GM11168 (cell line): ENCODE results near the gene BMS1.
"Not testable (repeated sequence)": the region's sequence is repeated elsewhere in the genome, so short reads cannot be mapped to it uniquely, and the experiment has no call there.

Experiments
- in situ Hi-C: fragments of 300-500 bp; cut with MboI; formaldehyde crosslinking; loops from one replicate; pipeline ENCODE4 v1.12.0; 2022; ENCODE audit warnings: low sequenced_read_pairs; ENCODE audit not compliant: unreplicated experiment

BMS1 gene

GRCh38 chr10:42782446-42783180 lies at the start of gene BMS1:
Gene BMS1, plus strand, starts transcription at chr10:42782795. Its CDS starts 1,600 bp downstream, at chr10:42784395.
- in situ Hi-C loops = no loop called here

- in situ Hi-C loops = no loop called here
Observed at GRCh38 chr10:42734536-42734935, 48.1 kb upstream of the BMS1 start.

GRCh38 chr10:42738679-42739078 lies 43.9 kb upstream of the BMS1 start:
- in situ Hi-C loops = no loop called here

- in situ Hi-C loops = not testable (repeated sequence)
Observed at GRCh38 chr10:42741536-42741935, 41.1 kb upstream of the BMS1 start.

- in situ Hi-C loops = no loop called here
Observed at GRCh38 chr10:42743697-42744096, 38.9 kb upstream of the BMS1 start.

GRCh38 chr10:42744134-42744701 lies 38.4 kb upstream of the BMS1 start:
- in situ Hi-C loops = no loop called here

GRCh38 chr10:42753126-42753506 lies 29.5 kb upstream of the BMS1 start:
- in situ Hi-C loops = no loop called here

- in situ Hi-C loops = no loop called here
Observed at GRCh38 chr10:42753507-42754154, 29.0 kb upstream of the BMS1 start.

GRCh38 chr10:42754155-42755027 lies 28.2 kb upstream of the BMS1 start:
- in situ Hi-C loops = no loop called here

- in situ Hi-C loops = no loop called here
Observed at GRCh38 chr10:42755028-42755451, 27.6 kb upstream of the BMS1 start.

GRCh38 chr10:42755556-42756093 lies 27.0 kb upstream of the BMS1 start:
- in situ Hi-C loops = no loop called here

GRCh38 chr10:42767906-42768305 lies 14.7 kb upstream of the BMS1 start:
- in situ Hi-C loops = no loop called here

GRCh38 chr10:42768581-42769152 lies 13.9 kb upstream of the BMS1 start:
- in situ Hi-C loops = no loop called here

GRCh38 chr10:42769173-42769572 lies 13.4 kb upstream of the BMS1 start:
- in situ Hi-C loops = no loop called here

GRCh38 chr10:42769673-42770072 lies 12.9 kb upstream of the BMS1 start:
- in situ Hi-C loops = no loop called here

GRCh38 chr10:42776681-42777080 lies 5.9 kb upstream of the BMS1 start:
- in situ Hi-C loops = no loop called here

GRCh38 chr10:42780456-42780855 lies 2.1 kb upstream of the BMS1 start:
- in situ Hi-C loops = no loop called here

- in situ Hi-C loops = no loop called here
Observed at GRCh38 chr10:42781893-42782445, 626 bp upstream of the BMS1 start.

GRCh38 chr10:42783181-42783549 lies 570 bp downstream of the BMS1 start:
- in situ Hi-C loops = no loop called here

- in situ Hi-C loops = no loop called here
Observed at GRCh38 chr10:42785759-42786158, 3.2 kb downstream of the BMS1 start.
